Measurements from ENCODE around the gene LPP. TPM values are rescaled to one million over a fixed set of nuclear protein-coding genes. Genes with fewer than 3 reads are reported as not detected.

LPP gene
- total and polyA plus RNA-seq, 2 of the 13 experiments (the other 11 are each of a cell fraction or from before 2014, with no cell fraction given): 19.2 to 29.9 TPM

- peaks cover 25% of the 10 kb centered on the region for H3K4me1 ChIP-seq (ENCODE audit: insufficient read depth, low read length)
- no peaks in the 10 kb centered on the region for H3K9me3 ChIP-seq (ENCODE audit: low read length)
- peaks cover 3 to 4% of the 10 kb centered on the region in 2 experiments for H3K36me3 ChIP-seq (replicated peaks in 1 of 2; ENCODE audit: control insufficient read depth in 1 of 2, insufficient read depth in 2 of 2, low read length in 2 of 2)
- no peak overlapping the region for H2AFZ ChIP-seq (ENCODE audit: low read length)
- H3K4me2 ChIP-seq (ENCODE audit: low read depth, low read length): no peak overlapping the region
- no peaks in the 10 kb centered on the region for H3K79me2 ChIP-seq (ENCODE audit: insufficient read depth, low read length)
- no peak overlapping the region for H3K9ac ChIP-seq (ENCODE audit: insufficient read depth, low read depth, low read length)
- H3K27me3 ChIP-seq (ENCODE audit: control insufficient read depth in 1 of 2, insufficient read depth in 2 of 2, low read length in 2 of 2): no peaks in the 10 kb centered on the region
- H3K27ac ChIP-seq (ENCODE audit: extremely low read length, insufficient read depth, low read length): no peak overlapping the region
- ATAC-seq (no peak), DNase-seq (ENCODE audit: low spot score) (no peak), FAIRE-seq (no peak)
- H4K20me1 ChIP-seq (ENCODE audit: insufficient read depth, low read length): no peaks in the 10 kb centered on the region
- no peak overlapping the region for H3K4me3 ChIP-seq (replicated peaks in 1 of 3; ENCODE audit: insufficient read depth in 1 of 3, low read depth in 2 of 3, low read length in 3 of 3)
- TF ChIP-seq ZNF570 (CRISPR knock-in tag; IDR thresholded peaks at IDR 0.05; ENCODE audit: borderline replicate concordance): no peak
- no peak for TF ChIP-seq ATF5 (CRISPR knock-in tag; IDR thresholded peaks at IDR 0.05; ENCODE audit: low read depth)
- no peak for TF ChIP-seq FLYWCH1 (CRISPR knock-in tag; IDR thresholded peaks at IDR 0.05)
- BruUV-seq (replicated peaks): no TSS peak
- in situ Hi-C loops (cut with HindIII; ENCODE audit: extremely low pct_ligation_motif_present, low pct_unique_long_range_greater_than_20kb) (no loop called here), intact Hi-C loops (cut with micrococcal nuclease; ENCODE audit: unreplicated experiment) (no loop called here)
- ChIA-PET CTCF (ENCODE audit: low intra/inter-chr PET ratio, low total read pairs) (no interaction called here), POLR2A (no interaction called here)
- WGBS (ENCODE audit: low lambda C conversion rate): 98% methylated on average over 4 of the region's 4 CpGs
Observed at GRCh38 chr3:188520466-188520865, 366.5 kb downstream of the LPP start.

- H3K9ac ChIP-seq (ENCODE audit: insufficient read depth, low read depth, low read length): no peak overlapping the region
- peaks cover 32% of the 10 kb centered on the region for H3K4me1 ChIP-seq (ENCODE audit: insufficient read depth, low read length)
- H4K20me1 ChIP-seq (ENCODE audit: insufficient read depth, low read length): no peaks in the 10 kb centered on the region
- H3K4me2 ChIP-seq (ENCODE audit: low read depth, low read length): no peak overlapping the region
- POLR2A ChIA-PET: no interaction called here
- no peak overlapping the region for H3K4me3 ChIP-seq (replicated peaks in 1 of 3; ENCODE audit: insufficient read depth in 1 of 3, low read depth in 2 of 3, low read length in 3 of 3)
- no peaks in the 10 kb centered on the region for H3K79me2 ChIP-seq (ENCODE audit: insufficient read depth, low read length)
- no peak for DNase-seq (ENCODE audit: low spot score)
- whole genome bisulfite sequencing (ENCODE audit: low lambda C conversion rate): 95% methylated on average over 3 of the region's 3 CpGs
- no peak for ATAC-seq
- CTCF ChIA-PET (ENCODE audit: low intra/inter-chr PET ratio, low total read pairs): no interaction called here
- H2AFZ ChIP-seq (ENCODE audit: low read length): no peak overlapping the region
- BruUV-seq (replicated peaks): no TSS peak
- H3K9me3 ChIP-seq (ENCODE audit: low read length): no peaks in the 10 kb centered on the region
- peaks cover 3 to 9% of the 10 kb centered on the region in 2 experiments for H3K36me3 ChIP-seq (replicated peaks in 1 of 2; ENCODE audit: control insufficient read depth in 1 of 2, insufficient read depth in 2 of 2, low read length in 2 of 2)
- in situ Hi-C loops (cut with HindIII; ENCODE audit: extremely low pct_ligation_motif_present, low pct_unique_long_range_greater_than_20kb) (no loop called here), intact Hi-C loops (cut with micrococcal nuclease; ENCODE audit: unreplicated experiment) (no loop called here)
- no peak for FAIRE-seq
- no peak overlapping the region for H3K27ac ChIP-seq (ENCODE audit: extremely low read length, insufficient read depth, low read length)
- no peaks in the 10 kb centered on the region for H3K27me3 ChIP-seq (ENCODE audit: control insufficient read depth in 1 of 2, insufficient read depth in 2 of 2, low read length in 2 of 2)
- TF ChIP-seq ZNF335 (CRISPR knock-in tag; IDR thresholded peaks at IDR 0.05) (no peak), KAT7 (CRISPR knock-in tag; IDR thresholded peaks at IDR 0.05; ENCODE audit: borderline replicate concordance) (no peak), AFF4 (CRISPR knock-in tag; IDR thresholded peaks at IDR 0.05) (no peak), NFAT5 (CRISPR knock-in tag; IDR thresholded peaks at IDR 0.05) (no peak), ZMYM3 (CRISPR knock-in tag; IDR thresholded peaks at IDR 0.05) (no peak), GABPB1 (CRISPR knock-in tag; IDR thresholded peaks at IDR 0.05) (no peak), PITX1 (CRISPR knock-in tag; IDR thresholded peaks at IDR 0.05) (no peak)
Observed at GRCh38 chr3:188522115-188522514, 368.2 kb downstream of the LPP start.
